ENCODE measurements around the gene DCAF7. TPM values are rescaled to one million over a fixed set of nuclear protein-coding genes. Genes with fewer than 3 reads are reported as not detected.

DCAF7 gene
- total RNA-seq, 6 donors from 2014 or later, result 26.0 to 86.3 (median 42.3) TPM

- DNase-seq, result peak; percentile 96 to 100
- peak within 1 kb of the TSS; percentile 85 to 95 (median 91) for H3K27ac ChIP-seq
- H3K4me1 ChIP-seq, result peaks cover 27 to 43% (median 37%) of the 10 kb centered on the region in 4 donors
- WGBS, 2 donors, result 1% methylated on average over 40 to 49 of the region's 75 CpGs
- H3K27me3 ChIP-seq, result no peaks in the 10 kb centered on the region
- H3K9me3 ChIP-seq, result no peaks in the 10 kb centered on the region
- peak within 1 kb of the TSS; percentile 53 to 86 (median 80) for H3K4me3 ChIP-seq
- TF ChIP-seq, protein P1, sequence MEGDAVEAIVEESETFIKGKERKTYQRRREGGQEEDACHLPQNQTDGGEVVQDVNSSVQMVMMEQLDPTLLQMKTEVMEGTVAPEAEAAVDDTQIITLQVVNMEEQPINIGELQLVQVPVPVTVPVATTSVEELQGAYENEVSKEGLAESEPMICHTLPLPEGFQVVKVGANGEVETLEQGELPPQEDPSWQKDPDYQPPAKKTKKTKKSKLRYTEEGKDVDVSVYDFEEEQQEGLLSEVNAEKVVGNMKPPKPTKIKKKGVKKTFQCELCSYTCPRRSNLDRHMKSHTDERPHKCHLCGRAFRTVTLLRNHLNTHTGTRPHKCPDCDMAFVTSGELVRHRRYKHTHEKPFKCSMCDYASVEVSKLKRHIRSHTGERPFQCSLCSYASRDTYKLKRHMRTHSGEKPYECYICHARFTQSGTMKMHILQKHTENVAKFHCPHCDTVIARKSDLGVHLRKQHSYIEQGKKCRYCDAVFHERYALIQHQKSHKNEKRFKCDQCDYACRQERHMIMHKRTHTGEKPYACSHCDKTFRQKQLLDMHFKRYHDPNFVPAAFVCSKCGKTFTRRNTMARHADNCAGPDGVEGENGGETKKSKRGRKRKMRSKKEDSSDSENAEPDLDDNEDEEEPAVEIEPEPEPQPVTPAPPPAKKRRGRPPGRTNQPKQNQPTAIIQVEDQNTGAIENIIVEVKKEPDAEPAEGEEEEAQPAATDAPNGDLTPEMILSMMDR (IDR thresholded peaks at IDR 0.05), result peak in 3 of 6 experiments; percentile 27 to 42 (median 35)
- TF ChIP-seq POLR2A (IDR thresholded peaks at IDR 0.05), result peak in 3 of 4 donors; percentile 67 to 78 (median 77)
- peak; percentile 71 to 92 for TF ChIP-seq POLR2AphosphoS5 (IDR thresholded peaks at IDR 0.05)
- no peak for TF ChIP-seq EP300 (IDR thresholded peaks at IDR 0.05)
- peak; percentile 97 to 99 for ATAC-seq (ENCODE audit: low FRiP score in 2 of 2)
- H3K36me3 ChIP-seq, result no peaks in the 10 kb centered on the region
Measured at GRCh38 chr17:63621684-63622573, 71.7 kb downstream of the DCAF7 start, which contains the start of gene MAP3K3. TSS of gene MAP3K3 (plus strand) at chr17:63622417. CDS start at chr17:63622760, 343 bp downstream.

GRCh38 chr17:63622574-63623390, 72.5 kb downstream of the DCAF7 start:
- ATAC-seq (ENCODE audit: low FRiP score in 2 of 2) (peak in 1 of 2 donors; percentile 32), DNase-seq (peak; percentile 77 to 95)
- Histone ChIP-seq H3K9me3 (no peaks in the 10 kb centered on the region), H3K4me1 (peaks cover 35 to 52% (median 45%) of the 10 kb centered on the region in 4 donors), H3K27ac (peak overlapping the region; percentile 85 to 95 (median 91)), H3K36me3 (no peaks in the 10 kb centered on the region), H3K4me3 (peak overlapping the region; percentile 53 to 86 (median 80)), H3K27me3 (no peaks in the 10 kb centered on the region)
- peak in 1 of 2 donors; percentile 22 for TF ChIP-seq POLR2AphosphoS5 (IDR thresholded peaks at IDR 0.05)
- TF ChIP-seq, protein P1 (IDR thresholded peaks at IDR 0.05), result peak in 1 of 6 experiments; percentile 29
- TF ChIP-seq EP300 (IDR thresholded peaks at IDR 0.05), result no peak
- 0% methylated on average over 8 to 38 of the region's 100 CpGs for WGBS, 2 donors

DNA sequence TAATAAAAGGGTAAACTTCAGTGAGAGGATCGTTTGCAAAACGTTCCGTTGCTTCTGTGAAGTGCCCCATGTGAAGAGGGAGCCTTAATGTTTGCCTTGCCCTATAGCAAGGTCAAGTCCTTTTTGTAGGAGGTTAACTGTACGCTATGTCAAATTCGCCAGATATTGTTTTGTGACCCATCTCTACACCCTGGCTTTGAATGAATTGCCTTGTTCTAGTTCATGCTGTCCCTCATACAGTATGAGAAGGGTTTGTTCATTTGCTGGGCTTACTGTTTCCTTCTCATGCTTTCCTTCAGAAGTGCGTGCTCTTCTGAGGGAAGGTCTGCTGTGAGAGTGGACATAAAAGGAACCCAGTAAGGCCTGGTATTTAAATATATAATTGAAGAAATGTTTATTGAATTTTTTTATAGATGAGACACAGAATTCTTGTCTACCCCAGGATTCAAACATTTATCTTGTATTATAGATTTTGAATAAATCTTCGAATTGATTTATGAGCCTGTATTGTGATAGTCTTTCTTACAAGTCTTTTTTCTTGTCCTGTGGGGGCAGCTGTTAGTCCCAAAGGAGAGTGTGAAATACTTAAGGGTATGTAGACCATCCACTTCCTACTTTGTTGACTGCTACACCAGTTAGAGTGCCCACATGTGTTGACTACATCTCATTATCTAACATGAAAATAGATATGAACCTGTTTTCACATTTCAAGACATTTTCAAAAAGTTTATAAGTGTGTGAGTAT, 73.7 kb downstream of the DCAF7 start:
- DNase-seq, result no peak
- ATAC-seq (ENCODE audit: low FRiP score in 2 of 2), result no peak
- Histone ChIP-seq H3K27ac (peak overlapping the region in 3 of 4 donors; percentile 90 to 95 (median 92)), H3K4me3 (peak overlapping the region in 3 of 4 donors; percentile 75 to 86 (median 84)), H3K36me3 (peaks cover 0 to 6% (median 0%) of the 10 kb centered on the region in 4 donors), H3K9me3 (no peaks in the 10 kb centered on the region), H3K27me3 (no peaks in the 10 kb centered on the region), H3K4me1 (peaks cover 39 to 57% (median 47%) of the 10 kb centered on the region in 4 donors)
- no peak for TF ChIP-seq POLR2A (IDR thresholded peaks at IDR 0.05)
- TF ChIP-seq EP300 (IDR thresholded peaks at IDR 0.05), result no peak
- TF ChIP-seq, protein P1 (IDR thresholded peaks at IDR 0.05), result no peak
- no peak for TF ChIP-seq POLR2AphosphoS5 (IDR thresholded peaks at IDR 0.05)
- WGBS, 2 donors, result 30 to 31% methylated on average over 7 of the region's 7 CpGs

DNA sequence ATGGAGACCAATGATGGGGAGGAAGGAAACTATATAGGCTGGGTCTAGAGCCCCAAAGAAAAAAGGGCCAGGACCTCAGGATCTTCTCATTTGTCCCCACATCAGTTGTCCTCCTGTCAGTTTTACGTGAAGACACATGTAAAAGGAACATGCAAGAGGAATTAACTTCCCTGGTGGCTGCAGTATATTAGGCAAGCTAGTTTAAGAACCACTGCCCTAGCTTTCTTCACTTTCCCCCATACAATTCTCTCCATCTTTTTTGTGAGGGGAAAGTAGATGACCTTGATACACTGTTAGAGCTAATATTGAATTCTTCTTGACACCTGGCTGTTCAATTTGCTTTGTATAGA, 74.2 kb downstream of the DCAF7 start:
- H3K4me3 ChIP-seq, result peak overlapping the region in 1 of 4 donors; percentile 84
- peaks cover 45 to 62% (median 52%) of the 10 kb centered on the region in 4 donors for H3K4me1 ChIP-seq
- whole genome bisulfite sequencing, 2 donors, result 62 to 69% methylated on average over 1 of the region's 1 CpG

More for the DNA sequence above, 74.2 kb downstream of the DCAF7 start:
- TF ChIP-seq, protein P1 (IDR thresholded peaks at IDR 0.05), result no peak
- TF ChIP-seq EP300 (IDR thresholded peaks at IDR 0.05), result no peak
- TF ChIP-seq POLR2AphosphoS5 (IDR thresholded peaks at IDR 0.05), result no peak
- TF ChIP-seq POLR2A (IDR thresholded peaks at IDR 0.05), result no peak
- DNase-seq (no peak), ATAC-seq (ENCODE audit: low FRiP score in 2 of 2) (no peak)
- H3K36me3 ChIP-seq, result peaks cover 0 to 9% (median 0%) of the 10 kb centered on the region in 4 donors
- H3K27me3 ChIP-seq, result no peaks in the 10 kb centered on the region
- no peaks in the 10 kb centered on the region for H3K9me3 ChIP-seq
- H3K27ac ChIP-seq, result peak overlapping the region in 2 of 4 donors; percentile 48 to 95
